Stimulated activated naive CD8-positive, alpha-beta T cell treated with anti-CD3 and anti-CD28 coated beads, Interleukin-15, Interleukin-2, amounts not matched to agents 100 U/mL and 50 U/mL, for 24 hours (primary cell): ENCODE data around the gene FOXE3.

Source experiments
- ATAC-seq: fragments of 150-1000 bp; cut with Tn5 transposase; one replicate; pipeline ENCODE4 v1.10.0; 2021
- DNase-seq: peaks from one replicate; pipeline ENCODE4 v3.0.0; 2021

FOXE3 gene

DNA sequence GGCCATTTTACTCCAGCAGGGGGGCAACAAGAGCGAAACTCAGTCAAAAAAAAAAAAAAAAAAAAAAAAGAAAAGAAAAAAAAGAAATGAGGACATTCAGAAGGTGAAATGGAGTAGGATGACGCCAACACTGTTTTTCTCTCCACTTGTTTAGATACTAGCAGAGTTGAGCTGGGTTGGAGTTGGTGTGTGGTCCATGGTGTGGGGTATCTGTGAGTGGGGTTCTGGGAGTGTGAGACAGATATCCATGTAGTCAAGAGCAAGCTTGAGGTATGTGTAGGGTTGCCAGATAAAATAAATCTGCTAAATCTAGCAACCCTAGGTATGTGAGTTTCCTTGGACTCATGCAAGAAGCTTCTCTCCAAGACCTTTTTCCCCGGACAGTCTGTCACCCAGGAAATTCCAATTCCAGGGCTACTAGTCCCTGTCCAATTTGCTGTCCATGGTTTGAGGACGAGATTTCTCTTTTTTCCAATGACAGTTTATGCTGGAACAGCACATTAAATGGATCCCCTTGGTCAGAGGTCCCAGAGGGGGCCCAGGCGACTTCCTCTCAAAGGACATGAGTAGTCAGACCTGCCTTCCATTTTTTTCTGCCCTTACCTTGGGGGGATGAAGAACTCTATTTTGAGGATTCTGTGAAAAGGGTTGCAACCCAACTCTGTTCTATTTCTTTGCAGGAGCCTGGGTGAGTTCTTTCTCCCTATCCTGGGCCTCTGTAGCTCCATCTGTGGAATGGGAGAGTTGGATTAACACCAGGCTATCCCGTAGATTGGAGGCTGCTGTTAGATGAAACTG, 19.6 kb downstream of the FOXE3 start:
- no peak for DNase-seq
- no peak for ATAC-seq

GRCh38 chr1:47436304-47436978, 20.4 kb downstream of the FOXE3 start:
- peak; percentile 45 for ATAC-seq
- peak; percentile 88 for DNase-seq

- DNase-seq = peak; percentile 45
- ATAC-seq = peak; percentile 2
Observed at GRCh38 chr1:47436979-47437446, 20.9 kb downstream of the FOXE3 start.

- DNase-seq = peak; percentile 97
- peak; percentile 91 for ATAC-seq
Observed at GRCh38 chr1:47437447-47438164, 21.5 kb downstream of the FOXE3 start, which contains the start of gene FOXD2. FOXD2 (plus strand) TSS chr1:47438044; CDS start chr1:47438136, 92 bp downstream.

GRCh38 chr1:47438165-47439016, 22.3 kb downstream of the FOXE3 start:
- peak; percentile 34 for DNase-seq
- ATAC-seq = no peak

DNA sequence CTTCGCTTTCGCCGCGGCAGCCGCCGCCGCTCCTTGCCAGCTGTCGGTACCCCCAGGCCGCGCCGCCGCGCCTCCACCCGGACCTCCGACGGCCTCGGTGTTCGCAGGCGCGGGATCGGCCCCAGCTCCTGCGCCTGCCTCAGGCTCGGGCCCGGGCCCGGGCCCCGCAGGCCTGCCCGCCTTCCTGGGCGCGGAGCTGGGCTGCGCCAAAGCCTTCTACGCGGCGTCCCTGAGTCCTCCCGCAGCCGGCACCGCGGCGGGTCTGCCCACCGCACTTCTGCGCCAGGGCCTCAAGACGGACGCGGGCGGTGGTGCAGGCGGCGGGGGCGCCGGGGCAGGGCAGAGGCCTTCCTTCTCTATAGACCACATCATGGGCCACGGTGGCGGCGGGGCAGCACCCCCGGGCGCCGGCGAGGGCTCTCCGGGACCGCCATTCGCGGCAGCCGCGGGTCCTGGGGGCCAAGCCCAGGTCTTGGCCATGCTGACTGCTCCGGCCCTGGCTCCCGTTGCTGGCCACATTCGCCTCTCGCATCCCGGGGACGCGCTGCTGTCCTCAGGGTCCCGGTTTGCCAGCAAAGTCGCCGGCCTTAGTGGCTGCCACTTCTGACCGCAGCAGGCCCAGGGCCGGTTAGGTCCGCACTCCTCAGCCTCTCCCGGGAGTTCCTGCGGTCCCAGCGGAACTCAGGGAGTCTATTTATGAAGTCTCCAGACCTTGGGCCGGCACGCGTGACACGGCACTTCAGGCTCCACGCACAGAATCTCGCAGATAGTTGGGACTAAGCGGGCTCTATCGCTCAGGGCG, 23.1 kb downstream of the FOXE3 start:
- DNase-seq (no peak), ATAC-seq (no peak)

- DNase-seq = no peak
- ATAC-seq = no peak
Observed at GRCh38 chr1:47439819-47440598, 23.9 kb downstream of the FOXE3 start.

GRCh38 chr1:47440599-47441081, 24.6 kb downstream of the FOXE3 start:
- ATAC-seq = no peak
- DNase-seq = no peak

DNA sequence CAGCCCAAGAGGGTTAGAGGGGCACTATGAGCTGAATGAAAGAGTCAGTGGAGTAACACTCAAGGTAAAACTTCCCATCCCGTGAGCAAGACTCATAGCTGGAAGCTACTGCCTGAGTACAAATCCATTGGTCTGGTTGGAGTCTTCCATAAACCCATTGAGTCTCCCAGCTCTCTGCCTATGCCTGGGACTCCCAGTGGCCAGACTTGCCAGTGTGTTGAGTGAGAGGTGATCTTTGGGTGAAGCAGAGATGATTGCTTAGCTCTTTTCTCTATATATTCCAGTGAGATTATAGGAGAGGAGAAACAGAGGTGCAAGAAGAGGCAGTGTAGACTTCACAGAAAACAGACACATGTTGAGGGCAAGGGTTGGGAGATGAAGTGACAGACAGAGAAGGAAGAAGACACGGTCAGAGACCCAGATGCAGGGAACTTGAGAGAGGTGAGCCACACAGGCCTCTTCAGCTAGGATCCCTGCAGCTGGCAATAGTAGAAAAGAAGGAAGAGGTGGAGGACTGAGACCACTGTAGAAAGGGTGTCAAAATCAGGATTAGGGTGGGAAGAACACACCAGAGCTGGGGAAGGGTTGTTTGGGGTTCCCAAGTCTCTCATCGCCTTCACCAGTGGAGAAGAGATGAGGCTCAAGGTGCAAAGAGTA, 25.5 kb downstream of the FOXE3 start:
- ATAC-seq (no peak), DNase-seq (no peak)

DNA sequence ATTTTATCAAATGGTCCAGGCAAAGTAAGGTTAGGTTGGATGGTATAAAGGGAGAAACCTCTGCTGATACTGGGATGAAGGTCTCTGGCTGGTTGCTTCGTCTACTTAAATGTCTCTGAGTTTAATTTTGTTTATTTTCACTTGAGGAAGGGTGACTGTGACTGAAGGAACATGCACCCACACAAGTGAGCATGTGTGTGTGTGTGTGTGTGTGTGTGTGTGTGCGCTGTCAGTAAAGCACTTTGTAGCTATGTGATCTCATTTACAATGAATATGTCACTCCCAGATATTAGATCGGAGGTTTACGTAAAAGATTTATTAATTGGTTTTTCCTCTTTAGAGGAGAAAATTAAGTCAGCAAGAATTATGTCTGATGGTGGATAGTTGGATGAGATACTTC, 26.1 kb downstream of the FOXE3 start:
- DNase-seq (no peak), ATAC-seq (no peak)

GRCh38 chr1:47442842-47443529, 26.9 kb downstream of the FOXE3 start:
- ATAC-seq = no peak
- DNase-seq = no peak

DNA sequence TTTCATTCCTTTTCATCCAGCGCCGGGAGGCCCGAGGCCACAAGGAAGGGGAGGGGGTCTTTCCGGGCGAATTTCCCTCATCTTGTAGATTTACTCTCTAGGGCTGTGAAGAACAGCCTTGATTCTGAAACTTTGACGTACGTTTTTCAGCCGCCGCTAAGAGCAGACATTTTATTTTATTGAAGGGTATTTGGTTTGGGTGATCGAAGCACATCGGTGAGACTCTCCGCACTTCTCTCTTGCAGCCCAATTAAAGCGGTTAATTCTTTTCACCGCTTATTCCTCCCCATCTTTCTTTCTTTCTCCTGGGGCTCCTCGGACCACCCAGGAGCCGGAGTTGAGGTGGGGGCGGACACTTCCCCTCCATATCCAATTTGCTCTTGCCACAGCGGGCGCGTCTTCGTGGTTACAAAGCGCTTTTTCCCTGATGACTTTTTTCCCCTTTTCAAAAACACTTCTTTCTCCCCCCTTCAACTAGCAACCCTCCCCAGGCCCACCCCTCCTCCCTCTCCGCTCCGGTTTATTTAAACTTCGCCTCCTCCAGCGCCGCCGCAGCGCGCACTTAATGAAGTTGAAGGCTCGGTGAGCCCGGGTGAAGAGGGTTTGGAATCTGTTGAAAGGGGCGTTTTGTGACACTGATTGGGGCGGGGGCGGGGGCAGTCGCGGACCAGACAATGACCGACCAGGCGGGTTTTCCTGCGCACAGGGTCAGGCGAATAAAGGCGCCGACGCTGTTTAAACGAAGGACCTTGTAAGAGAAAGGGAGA, 27.6 kb downstream of the FOXE3 start:
- DNase-seq (no peak), ATAC-seq (no peak)

DNA sequence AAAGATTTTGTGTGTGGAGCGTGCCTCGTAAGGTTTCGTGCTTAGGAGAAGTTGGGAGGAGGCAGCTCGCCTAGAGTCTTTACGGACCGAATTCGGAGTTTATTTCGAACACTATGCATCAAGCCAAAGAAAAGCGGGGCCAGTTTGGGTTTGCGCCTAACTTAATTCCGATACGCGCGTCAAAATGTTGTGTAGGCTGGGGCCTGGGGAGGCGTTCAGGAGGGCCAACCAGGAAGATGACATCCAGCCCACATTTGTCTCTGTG, 28.1 kb downstream of the FOXE3 start:
- peak; percentile 55 for ATAC-seq

DNA sequence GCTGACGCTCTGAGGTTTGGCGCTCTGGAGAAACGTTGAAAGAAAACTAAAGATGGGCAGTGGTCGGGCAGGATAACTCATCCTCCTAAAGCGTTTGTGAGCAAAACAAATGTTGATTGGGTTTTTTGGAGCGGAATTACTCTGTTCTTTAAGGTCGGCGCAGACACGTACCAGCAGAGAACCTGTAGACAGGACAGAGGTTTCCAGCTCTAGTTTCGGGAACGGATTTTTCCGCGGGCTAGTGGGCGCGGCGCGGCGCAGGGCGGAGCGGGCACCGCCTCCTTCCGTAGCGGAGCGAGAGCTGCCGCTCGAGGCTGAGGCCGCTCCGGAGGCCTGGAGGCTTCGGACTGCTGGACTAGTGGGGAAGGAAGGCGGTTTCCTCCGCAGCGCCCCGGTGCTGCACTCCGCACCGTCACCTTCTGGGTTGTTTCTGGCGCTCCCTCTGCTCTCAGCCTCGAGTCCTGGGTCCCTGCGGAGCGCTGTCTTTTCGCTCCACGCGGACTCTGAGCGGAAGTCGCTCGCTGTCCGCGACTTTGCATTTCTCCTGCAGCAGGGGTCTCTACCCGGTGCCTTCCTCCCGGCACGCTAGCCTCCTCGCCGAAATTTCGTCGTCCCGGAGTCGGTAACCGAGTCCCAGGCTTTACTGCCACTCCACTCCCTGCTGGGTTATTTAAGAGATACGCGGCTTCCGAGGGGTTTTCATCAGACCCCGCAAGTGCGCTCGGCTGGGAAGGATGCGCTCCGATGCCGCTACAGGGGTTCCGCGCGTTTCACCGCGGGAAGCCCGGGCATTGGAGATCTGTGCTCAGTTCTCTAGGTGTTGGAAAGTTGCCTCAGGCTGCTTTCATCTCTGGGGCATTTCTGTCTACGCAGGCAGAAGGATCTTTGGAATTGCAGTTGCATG, 28.7 kb downstream of the FOXE3 start:
- ATAC-seq = peak; percentile 70
- peak; percentile 53 for DNase-seq

More for the DNA sequence above, 28.1 kb downstream of the FOXE3 start:
- peak; percentile 27 for DNase-seq

DNA sequence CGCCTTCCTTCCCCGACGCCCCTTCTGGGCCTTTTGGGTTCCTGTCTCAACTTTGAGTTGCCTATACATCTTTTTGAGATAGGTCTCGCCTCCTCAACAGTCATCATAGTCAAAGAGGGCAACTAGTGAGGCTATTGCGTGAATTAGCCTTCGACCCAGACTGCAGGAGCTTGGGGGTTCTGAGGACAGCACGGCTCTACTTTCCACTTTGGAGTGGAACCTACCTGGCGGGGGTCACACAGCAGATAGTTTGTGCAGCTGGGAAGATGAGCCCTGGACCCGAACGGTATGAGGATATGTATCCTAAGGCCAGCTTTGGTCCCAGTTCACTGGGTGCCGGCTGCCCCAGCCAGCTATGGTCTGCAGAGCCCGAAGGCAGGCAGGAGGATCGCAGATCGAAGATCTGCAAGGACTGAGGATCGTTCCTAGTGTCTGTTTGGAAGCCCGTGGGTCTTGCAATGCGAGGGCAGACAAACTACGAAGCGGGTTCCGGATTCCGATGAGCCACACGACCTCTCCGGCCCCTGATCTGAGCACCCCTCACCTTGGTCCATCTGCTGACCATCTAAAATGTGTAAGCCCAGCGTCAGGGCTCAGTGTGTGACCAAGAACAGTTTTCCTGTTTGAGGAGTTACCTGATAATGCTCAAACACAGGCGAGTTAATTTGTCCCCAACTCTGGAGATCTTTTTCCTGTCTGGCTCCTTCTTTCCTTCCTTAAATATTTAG, 29.9 kb downstream of the FOXE3 start:
- no peak for ATAC-seq

DNA sequence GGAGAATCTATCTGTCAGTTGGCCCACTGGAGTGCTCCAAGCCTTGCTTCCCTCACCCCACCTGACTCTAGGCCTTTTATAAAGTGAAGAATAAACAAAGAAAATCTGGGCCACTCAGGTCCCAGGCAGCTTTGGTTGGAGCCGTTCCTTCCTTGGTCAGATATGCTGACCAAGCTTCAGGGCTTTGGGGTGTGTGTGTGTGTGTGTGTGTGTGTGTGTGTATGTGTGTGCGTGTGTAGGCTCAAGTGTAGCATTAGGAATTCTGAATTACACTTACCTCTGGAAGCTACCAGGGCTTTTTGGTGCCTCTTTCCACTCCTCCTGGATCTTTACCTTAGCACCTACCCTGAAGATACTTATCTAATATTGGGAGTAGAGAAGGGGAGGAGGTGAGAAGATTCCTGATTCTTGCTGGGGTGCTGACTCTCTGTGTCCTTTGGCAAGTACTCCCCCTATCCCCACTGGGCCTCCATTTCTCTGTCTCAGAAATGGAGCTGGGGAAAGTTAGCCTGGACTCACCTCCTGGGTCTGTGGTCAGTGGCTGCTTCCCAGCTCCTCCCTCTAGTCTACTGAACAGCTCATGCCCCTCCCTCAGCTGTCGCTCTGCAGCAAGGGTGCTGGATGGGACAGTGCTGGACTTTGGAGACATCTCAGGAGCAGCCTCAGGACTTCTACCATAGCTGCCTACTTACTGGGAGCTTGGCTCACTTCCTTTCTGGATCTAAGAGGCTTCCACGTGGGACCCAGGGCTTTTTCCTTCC, 32.6 kb downstream of the FOXE3 start:
- DNase-seq (no peak), ATAC-seq (no peak)

More for the DNA sequence above, 29.9 kb downstream of the FOXE3 start:
- no peak for DNase-seq
